ENCODE data around the gene MYADM.
"Not testable (repeated sequence)": the region's sequence is repeated elsewhere in the genome, so short reads cannot be mapped to it uniquely, and the experiment has no call there.

MYADM gene

DNA sequence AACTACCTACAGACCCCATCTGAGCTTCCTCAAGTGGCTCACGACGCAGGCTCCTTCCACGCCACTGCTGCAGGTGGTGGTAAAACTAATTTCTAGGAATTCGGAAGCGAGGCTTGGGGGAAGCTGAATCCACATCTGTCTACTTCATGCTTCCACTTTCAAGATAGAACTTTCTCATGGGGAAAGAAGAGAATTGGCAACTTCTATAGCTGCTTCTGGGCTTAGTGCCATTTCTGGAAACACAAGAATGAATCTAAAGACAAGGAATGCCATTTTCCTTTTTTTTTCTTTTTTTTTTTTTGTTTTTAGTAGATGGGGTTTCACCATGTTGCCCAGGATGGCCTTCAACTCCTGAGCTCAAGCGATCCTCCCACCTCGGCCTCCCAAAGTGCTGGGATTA lies 40.8 kb upstream of the MYADM start:
- peaks cover 5% of the 10 kb centered on the region for H3K4me1 Mint-ChIP-seq
- H3K27me3 Mint-ChIP-seq (ENCODE audit: low read depth): peaks cover 32% of the 10 kb centered on the region
- no peaks in the 10 kb centered on the region for H3K36me3 Mint-ChIP-seq (ENCODE audit: low read depth)
- TF ChIP-seq, protein P1, sequence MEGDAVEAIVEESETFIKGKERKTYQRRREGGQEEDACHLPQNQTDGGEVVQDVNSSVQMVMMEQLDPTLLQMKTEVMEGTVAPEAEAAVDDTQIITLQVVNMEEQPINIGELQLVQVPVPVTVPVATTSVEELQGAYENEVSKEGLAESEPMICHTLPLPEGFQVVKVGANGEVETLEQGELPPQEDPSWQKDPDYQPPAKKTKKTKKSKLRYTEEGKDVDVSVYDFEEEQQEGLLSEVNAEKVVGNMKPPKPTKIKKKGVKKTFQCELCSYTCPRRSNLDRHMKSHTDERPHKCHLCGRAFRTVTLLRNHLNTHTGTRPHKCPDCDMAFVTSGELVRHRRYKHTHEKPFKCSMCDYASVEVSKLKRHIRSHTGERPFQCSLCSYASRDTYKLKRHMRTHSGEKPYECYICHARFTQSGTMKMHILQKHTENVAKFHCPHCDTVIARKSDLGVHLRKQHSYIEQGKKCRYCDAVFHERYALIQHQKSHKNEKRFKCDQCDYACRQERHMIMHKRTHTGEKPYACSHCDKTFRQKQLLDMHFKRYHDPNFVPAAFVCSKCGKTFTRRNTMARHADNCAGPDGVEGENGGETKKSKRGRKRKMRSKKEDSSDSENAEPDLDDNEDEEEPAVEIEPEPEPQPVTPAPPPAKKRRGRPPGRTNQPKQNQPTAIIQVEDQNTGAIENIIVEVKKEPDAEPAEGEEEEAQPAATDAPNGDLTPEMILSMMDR (IDR thresholded peaks at IDR 0.05; ENCODE audit: unreplicated experiment in 3 of 3): no peak
- peak overlapping the region in 2 of 3 experiments; percentile 34 to 64 for H3K27ac Mint-ChIP-seq
- no peaks in the 10 kb centered on the region for H3K9me3 Mint-ChIP-seq
- no peak overlapping the region for H3K4me3 Mint-ChIP-seq

DNA sequence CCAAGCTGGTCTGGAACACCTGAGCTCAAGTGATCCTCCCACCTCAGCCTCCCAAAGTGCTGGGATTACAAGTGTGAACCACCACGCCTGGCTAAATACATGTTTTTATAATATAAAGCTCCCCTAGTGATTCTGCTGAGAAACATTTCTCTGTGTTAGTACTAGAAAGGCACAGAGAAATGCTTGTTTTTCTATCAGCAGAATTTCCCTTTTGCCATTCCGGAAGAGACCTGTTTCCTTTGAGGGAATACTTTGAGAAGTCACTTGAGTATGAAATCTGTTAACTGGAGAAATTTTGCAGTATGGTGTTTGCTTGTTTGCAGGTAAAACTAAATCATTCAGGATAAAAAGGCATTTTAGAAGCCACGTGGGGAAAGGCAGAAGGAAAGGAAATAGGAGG lies 39.2 kb upstream of the MYADM start:
- TF ChIP-seq, protein P1 (IDR thresholded peaks at IDR 0.05; ENCODE audit: unreplicated experiment in 3 of 3): no peak
- Mint-ChIP-seq H3K27me3 (ENCODE audit: low read depth) (peaks cover 48% of the 10 kb centered on the region), H3K9me3 (no peaks in the 10 kb centered on the region), H3K4me3 (no peak overlapping the region), H3K27ac (no peak overlapping the region), H3K4me1 (peaks cover 5% of the 10 kb centered on the region), H3K36me3 (ENCODE audit: low read depth) (no peaks in the 10 kb centered on the region)

DNA sequence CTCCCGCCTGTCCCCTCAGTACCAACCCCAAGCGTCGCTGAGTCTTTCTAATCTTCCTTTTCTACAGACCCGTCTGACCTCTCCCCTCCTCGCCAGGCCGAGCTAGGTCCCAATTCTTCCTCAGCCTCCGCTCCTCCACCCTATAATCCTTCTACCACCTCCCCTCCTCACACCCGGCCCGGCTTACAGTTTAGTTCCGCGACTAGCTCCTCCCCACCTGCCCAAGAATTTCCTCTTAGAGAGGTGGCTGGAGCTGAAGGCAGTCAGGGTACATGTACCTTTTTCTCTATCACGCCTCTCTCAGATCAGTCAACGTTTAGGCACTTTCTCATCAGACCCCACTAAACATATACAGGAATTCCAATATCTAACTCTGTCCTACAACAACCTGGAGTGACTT lies 34.8 kb upstream of the MYADM start:
- not testable (repeated sequence) for H3K4me1 Mint-ChIP-seq; H3K4me3 Mint-ChIP-seq; H3K9me3 Mint-ChIP-seq; H3K27ac Mint-ChIP-seq; H3K36me3 Mint-ChIP-seq (ENCODE audit: low read depth)
- H3K27me3 Mint-ChIP-seq (ENCODE audit: low read depth): peaks cover 62% of the 10 kb centered on the region

DNA sequence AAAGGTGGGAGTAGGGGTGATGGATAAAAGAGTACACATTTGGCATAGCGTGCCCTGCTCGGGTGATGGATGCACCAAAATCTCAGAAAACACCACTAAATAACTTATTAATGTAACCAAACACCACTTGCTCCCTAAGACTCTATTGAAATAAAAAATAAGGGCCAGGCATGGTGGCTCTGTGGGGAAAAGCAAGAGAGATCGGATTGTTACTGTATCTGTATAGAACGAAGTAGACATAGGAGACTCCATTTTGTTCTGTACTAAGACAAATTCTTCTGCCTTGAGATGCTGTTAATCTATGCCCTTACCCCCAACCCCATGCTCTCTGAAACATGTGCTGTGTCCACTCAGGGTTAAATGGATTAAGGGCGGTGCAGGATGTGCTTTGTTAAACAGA lies 29.2 kb upstream of the MYADM start:
- H3K27me3 Mint-ChIP-seq (ENCODE audit: low read depth): peaks cover 34% of the 10 kb centered on the region
- not testable (repeated sequence) for H3K4me3 Mint-ChIP-seq; H3K36me3 Mint-ChIP-seq (ENCODE audit: low read depth); H3K27ac Mint-ChIP-seq; H3K9me3 Mint-ChIP-seq; H3K4me1 Mint-ChIP-seq

DNA sequence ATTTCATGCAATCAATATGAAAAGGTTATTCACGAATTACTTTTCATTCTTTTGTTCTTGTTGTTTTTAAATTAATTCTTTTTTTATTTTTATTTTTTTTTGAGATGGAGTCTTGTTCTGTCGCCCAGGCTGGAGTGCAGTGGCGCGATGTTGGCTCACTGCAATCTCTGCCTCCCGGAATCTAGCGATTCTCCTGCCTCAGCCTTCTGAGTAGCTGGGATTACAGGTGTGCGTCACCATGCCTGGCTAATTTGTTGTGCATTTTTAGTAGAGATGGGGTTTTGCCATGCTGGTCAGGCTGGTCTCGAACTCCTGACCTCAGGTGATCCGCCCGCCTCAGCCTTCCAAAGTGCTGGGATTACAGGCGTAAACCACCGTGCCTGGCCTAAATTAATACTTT lies 27.4 kb upstream of the MYADM start:
- H3K27ac Mint-ChIP-seq; H3K4me1 Mint-ChIP-seq; H3K36me3 Mint-ChIP-seq (ENCODE audit: low read depth); H3K4me3 Mint-ChIP-seq; H3K9me3 Mint-ChIP-seq: not testable (repeated sequence)
- H3K27me3 Mint-ChIP-seq (ENCODE audit: low read depth): peaks cover 16% of the 10 kb centered on the region

DNA sequence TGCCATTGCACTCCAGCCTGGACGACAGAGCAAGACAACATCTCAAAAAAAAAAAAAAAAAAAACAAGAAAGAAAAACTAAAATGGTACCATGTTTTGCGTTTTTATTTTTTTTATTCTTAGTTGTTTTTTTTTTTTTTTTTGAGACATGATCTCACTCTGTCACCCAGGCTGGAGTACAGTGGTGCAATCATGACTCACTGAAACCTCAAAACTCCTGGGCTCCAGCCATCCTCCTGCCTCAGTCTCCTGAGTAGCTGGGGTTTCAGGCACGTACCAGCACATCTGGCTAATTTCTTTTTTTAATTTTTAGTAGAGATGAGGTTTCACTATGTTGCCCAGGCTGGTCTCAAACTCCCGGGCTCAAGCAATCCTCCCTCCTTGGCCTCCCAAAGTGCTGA lies 26.8 kb upstream of the MYADM start:
- peaks cover 14% of the 10 kb centered on the region for H3K27me3 Mint-ChIP-seq (ENCODE audit: low read depth)
- not testable (repeated sequence) for H3K9me3 Mint-ChIP-seq; H3K36me3 Mint-ChIP-seq (ENCODE audit: low read depth); H3K4me1 Mint-ChIP-seq; H3K27ac Mint-ChIP-seq; H3K4me3 Mint-ChIP-seq

DNA sequence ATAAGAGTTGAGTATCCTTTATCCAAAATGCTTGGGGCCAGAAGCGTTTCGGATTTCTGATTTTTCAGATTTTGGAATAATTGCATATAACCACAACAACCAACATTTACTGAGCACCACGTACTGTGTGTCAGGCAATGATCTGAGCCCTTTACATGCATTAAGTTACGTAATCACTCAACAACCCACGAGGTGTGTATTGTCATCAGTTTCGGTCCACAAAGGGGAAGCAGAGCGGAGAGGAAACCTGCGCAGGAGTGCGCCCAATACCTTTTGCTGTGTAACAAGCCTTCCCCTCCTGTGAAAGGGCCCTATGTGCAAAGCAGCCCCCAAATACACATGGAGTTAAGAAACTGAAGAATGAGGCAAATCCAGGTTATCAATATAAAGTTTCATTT lies 22.8 kb upstream of the MYADM start:
- Mint-ChIP-seq H3K4me3 (no peak overlapping the region), H3K27ac (no peak overlapping the region), H3K27me3 (ENCODE audit: low read depth) (peaks cover 12% of the 10 kb centered on the region), H3K9me3 (no peaks in the 10 kb centered on the region), H3K4me1 (peaks cover 5% of the 10 kb centered on the region), H3K36me3 (ENCODE audit: low read depth) (no peaks in the 10 kb centered on the region)
- TF ChIP-seq, protein P1 (IDR thresholded peaks at IDR 0.05; ENCODE audit: unreplicated experiment in 3 of 3): no peak

DNA sequence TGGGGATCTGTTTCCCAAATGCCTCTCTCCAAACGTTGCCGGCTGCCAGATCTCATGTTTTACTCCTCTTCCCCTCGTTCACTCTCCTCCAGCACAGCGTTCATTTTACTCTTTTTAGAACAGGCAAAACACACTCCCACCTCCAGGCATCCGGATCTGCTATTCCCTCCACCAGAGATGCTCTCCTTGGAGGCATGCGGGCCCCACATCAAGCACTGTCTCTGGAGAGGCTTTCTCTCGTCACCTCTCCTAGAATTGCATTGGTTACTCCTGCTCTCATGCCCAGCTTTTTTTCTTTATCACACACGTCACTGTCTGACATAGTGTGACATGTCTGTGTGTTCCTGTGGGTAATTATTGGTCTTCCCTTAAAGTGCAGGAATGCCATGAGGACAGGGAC lies 20.1 kb upstream of the MYADM start:
- Mint-ChIP-seq H3K4me3 (no peak overlapping the region), H3K27me3 (ENCODE audit: low read depth) (peaks cover 15% of the 10 kb centered on the region), H3K36me3 (ENCODE audit: low read depth) (no peaks in the 10 kb centered on the region), H3K9me3 (no peaks in the 10 kb centered on the region), H3K27ac (no peak overlapping the region), H3K4me1 (peaks cover 5% of the 10 kb centered on the region)
- TF ChIP-seq, protein P1 (IDR thresholded peaks at IDR 0.05; ENCODE audit: unreplicated experiment in 3 of 3): no peak
